HepG2 (cell line): Measurements from ENCODE around the gene IPO13. TPM values are rescaled to one million over a fixed set of nuclear protein-coding genes. Genes with fewer than 3 reads are reported as not detected.

Experiments
- ELF4 ChIP-seq: sonication (generic); formaldehyde crosslinking; IDR thresholded peaks from 2 replicates; pipeline ENCODE4 v1.5.0; 2020; ENCODE audit warnings: missing genetic modification reagents, mild to moderate bottlenecking, moderate library complexity, borderline replicate concordance
- JUNB ChIP-seq: sonication (generic); formaldehyde crosslinking; IDR thresholded peaks from 2 replicates; pipeline ENCODE4 v1.8.0; 2022; ENCODE audit warnings: missing genetic modification reagents, mild to moderate bottlenecking, borderline replicate concordance
- PCBP2 ChIP-seq: fragments of 200-400 bp; formaldehyde crosslinking; optimal IDR thresholded peaks from 2 replicates; pipeline ENCODE3; 2018; ENCODE audit warnings: low read length, low read depth; ENCODE audit not compliant: poor library complexity, severe bottlenecking
- ZBTB3 ChIP-seq: sonication (generic); formaldehyde crosslinking; IDR thresholded peaks from 2 replicates; pipeline ENCODE4 v1.4.0; 2020; ENCODE audit warnings: low read depth, mild to moderate bottlenecking, moderate library complexity, missing genetic modification reagents, borderline replicate concordance
- ZC3H13 ChIP-seq: sonication (generic); formaldehyde crosslinking; IDR thresholded peaks from 2 replicates; pipeline ENCODE4 v1.8.1; 2023; ENCODE audit warnings: mild to moderate bottlenecking, missing genetic modification reagents, moderate library complexity
- ZNF335 ChIP-seq: sonication (generic); formaldehyde crosslinking; IDR thresholded peaks from 2 replicates; pipeline ENCODE4 v1.4.0; 2020; ENCODE audit warnings: missing genetic modification reagents
- ZNF382 ChIP-seq: sonication (generic); formaldehyde crosslinking; IDR thresholded peaks from 2 replicates; pipeline ENCODE4 v1.5.0; 2020; ENCODE audit warnings: missing genetic modification reagents, mild to moderate bottlenecking, borderline replicate concordance
- ZNF609 ChIP-seq: sonication (generic); formaldehyde crosslinking; IDR thresholded peaks from 2 replicates; pipeline ENCODE4 v1.4.0; 2020; ENCODE audit warnings: mild to moderate bottlenecking, missing genetic modification reagents, borderline replicate concordance
- ZNF674 ChIP-seq: sonication (generic); formaldehyde crosslinking; IDR thresholded peaks from 2 replicates; pipeline ENCODE4 v1.5.0; 2020; ENCODE audit warnings: low read depth, mild to moderate bottlenecking, missing genetic modification reagents
- ZNF7 ChIP-seq: IDR thresholded peaks from 2 replicates; pipeline ENCODE4 v1.6.1; 2016; ENCODE audit warnings: missing biosample characterization, missing genetic modification reagents
- polyA plus RNA-seq, 8 experiments: library from polyadenylated mRNA; depleted of rRNA in 3 of 8; stranded (reverse) in 7 of 8; unstranded in 1 of 8; fragments of >200 nt; fragmentation: Illumina TruSeq in 4 of 8; extraction: Trizol in 4 of 8; gene quantifications; 2 replicates each; pipeline versions ENCODE4 v1.2.1 to v1.2.3, GENCODE V29; 2011 to 2016; ENCODE audit warnings: low read depth in 4 of 8, missing spikeins in 1 of 8, mixed read lengths in 1 of 8; ENCODE audit not compliant: insufficient read depth in 1 of 8
- total RNA-seq, 5 experiments: library from RNA; depleted of rRNA; stranded (reverse); fragments of >200 nt; fragmentation: Illumina TruSeq; extraction: Trizol; gene quantifications; 2 replicates each; pipeline ENCODE4 v1.2.3, GENCODE V29; 2016; ENCODE audit warnings: low read depth in 1 of 5
- TF ChIP-seq, protein P1 (sequence below): sonication (generic); formaldehyde crosslinking; IDR thresholded peaks from 2 replicates; pipeline ENCODE4 v1.4.0; 2020; ENCODE audit warnings: mild to moderate bottlenecking, missing genetic modification reagents
- TF ChIP-seq, protein P2 (sequence below): IDR thresholded peaks from 2 replicates; pipeline ENCODE4 v1.6.1; 2016; ENCODE audit warnings: low read depth, control low read depth

The IPO13 gene
- total and polyA plus RNA-seq, 2 of the 13 experiments (the other 11 are each of a cell fraction or from before 2014, with no cell fraction given) = 12.9 to 15.6 TPM

- TF ChIP-seq ELF4 (CRISPR knock-in tag) = no peak
- TF ChIP-seq, protein P1, sequence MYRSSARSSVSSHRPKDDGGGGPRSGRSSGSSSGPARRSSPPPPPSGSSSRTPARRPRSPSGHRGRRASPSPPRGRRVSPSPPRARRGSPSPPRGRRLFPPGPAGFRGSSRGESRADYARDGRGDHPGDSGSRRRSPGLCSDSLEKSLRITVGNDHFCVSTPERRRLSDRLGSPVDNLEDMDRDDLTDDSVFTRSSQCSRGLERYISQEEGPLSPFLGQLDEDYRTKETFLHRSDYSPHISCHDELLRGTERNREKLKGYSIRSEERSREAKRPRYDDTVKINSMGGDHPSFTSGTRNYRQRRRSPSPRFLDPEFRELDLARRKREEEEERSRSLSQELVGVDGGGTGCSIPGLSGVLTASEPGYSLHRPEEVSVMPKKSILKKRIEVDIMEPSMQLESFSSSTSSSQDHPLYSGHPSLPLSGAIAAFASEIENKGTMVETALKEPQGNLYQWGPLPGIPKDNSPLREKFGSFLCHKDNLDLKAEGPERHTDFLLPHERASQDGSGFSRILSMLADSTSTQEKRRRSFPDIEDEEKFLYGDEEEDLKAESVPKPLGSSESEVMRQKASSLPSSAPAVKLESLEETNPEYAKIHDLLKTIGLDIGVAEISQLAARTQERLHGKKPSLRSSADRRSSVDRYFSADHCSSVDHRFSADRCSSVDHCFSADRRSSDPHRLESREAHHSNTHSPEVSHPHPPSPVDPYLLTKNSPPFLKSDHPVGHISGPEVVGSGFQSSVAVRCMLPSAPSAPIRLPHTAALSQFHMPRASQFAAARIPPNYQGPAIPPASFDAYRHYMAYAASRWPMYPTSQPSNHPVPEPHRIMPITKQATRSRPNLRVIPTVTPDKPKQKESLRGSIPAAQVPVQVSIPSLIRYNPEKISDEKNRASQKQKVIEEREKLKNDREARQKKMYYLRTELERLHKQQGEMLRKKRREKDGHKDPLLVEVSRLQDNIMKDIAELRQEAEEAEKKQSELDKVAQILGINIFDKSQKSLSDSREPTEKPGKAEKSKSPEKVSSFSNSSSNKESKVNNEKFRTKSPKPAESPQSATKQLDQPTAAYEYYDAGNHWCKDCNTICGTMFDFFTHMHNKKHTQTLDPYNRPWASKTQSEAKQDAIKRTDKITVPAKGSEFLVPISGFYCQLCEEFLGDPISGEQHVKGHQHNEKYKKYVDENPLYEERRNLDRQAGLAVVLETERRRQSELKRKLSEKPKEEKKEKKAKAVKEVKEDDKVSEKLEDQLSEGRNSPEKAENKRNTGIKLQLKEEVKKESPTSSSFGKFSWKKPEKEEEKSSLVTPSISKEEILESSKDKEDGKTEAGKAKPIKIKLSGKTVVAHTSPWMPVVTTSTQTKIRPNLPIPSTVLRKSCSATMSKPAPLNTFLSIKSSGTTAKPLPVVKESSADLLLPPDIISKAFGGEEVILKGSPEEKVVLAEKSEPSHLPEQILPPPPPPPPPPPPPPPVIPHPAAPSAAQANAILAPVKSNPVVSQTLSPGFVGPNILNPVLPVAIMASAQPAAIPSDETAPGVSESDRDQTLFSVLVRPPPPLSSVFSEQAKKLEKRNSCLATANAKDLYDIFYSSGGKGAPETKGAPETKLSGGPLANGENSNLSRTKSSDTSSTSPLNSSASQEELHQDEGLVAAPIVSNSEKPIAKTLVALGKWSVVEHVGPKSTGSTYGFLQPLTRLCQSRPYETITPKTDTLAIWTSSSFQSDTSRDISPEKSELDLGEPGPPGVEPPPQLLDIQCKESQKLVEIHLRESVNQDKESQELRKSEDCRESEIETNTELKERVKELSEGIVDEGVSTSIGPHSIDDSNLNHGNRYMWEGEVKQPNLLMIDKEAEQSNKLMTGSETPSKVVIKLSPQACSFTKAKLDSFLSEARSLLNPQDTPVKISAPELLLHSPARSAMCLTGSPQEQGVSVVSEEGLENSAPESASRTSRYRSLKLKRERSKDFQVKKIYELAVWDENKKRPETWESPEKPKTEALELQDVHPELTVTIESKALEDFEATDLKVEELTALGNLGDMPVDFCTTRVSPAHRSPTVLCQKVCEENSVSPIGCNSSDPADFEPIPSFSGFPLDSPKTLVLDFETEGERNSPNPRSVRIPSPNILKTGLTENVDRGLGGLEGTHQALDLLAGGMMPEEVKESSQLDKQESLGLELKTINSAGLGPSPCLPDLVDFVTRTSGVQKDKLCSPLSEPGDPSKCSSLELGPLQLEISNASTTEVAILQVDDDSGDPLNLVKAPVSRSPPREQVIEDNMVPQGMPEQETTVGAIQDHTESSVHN = 0 out of 2 replicates have a peak, but pooled peaks have one; percentile 31
- no peak for TF ChIP-seq PCBP2
- no peak for TF ChIP-seq ZNF674 (CRISPR knock-in tag)
- TF ChIP-seq, protein P2, sequence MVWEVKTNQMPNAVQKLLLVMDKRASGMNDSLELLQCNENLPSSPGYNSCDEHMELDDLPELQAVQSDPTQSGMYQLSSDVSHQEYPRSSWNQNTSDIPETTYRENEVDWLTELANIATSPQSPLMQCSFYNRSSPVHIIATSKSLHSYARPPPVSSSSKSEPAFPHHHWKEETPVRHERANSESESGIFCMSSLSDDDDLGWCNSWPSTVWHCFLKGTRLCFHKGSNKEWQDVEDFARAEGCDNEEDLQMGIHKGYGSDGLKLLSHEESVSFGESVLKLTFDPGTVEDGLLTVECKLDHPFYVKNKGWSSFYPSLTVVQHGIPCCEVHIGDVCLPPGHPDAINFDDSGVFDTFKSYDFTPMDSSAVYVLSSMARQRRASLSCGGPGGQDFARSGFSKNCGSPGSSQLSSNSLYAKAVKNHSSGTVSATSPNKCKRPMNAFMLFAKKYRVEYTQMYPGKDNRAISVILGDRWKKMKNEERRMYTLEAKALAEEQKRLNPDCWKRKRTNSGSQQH (CRISPR knock-in tag) = no peak
- peak; percentile 27; the same call in 1 of the 2 replicates for TF ChIP-seq ZNF609 (CRISPR knock-in tag)
- no peak for TF ChIP-seq ZNF7 (CRISPR knock-in tag)
- 0 out of 2 replicates have a peak, but pooled peaks have one; percentile 29 for TF ChIP-seq ZBTB3
- 0 out of 2 replicates have a peak, but pooled peaks have one; percentile 82 for TF ChIP-seq ZNF335
- TF ChIP-seq ZC3H13 (CRISPR knock-in tag) = peak; percentile 80
- peak; percentile 33; the same call in 1 of the 2 replicates for TF ChIP-seq JUNB
- no peak for TF ChIP-seq ZNF382
Observed at GRCh38 chr1:43991476-43992231, 44.9 kb downstream of the IPO13 start, which contains the start of gene CCDC24 (continued).
